HepG2 (cell line): ENCODE data around the gene ASH1L. TPM values are rescaled to one million over a fixed set of nuclear protein-coding genes. Genes with fewer than 3 reads are reported as not detected.
A peak's percentile ranks its signal among the peaks of the same experiment; 100 is the strongest.

Experiments used
- BCL3 ChIP-seq: sonication (generic); formaldehyde crosslinking; IDR thresholded peaks from 2 replicates; pipeline ENCODE4 v1.5.1; 2020; ENCODE audit warnings: mild to moderate bottlenecking, missing genetic modification reagents, moderate library complexity
- CCAR2 ChIP-seq: fragments of 200-400 bp; formaldehyde crosslinking; optimal IDR thresholded peaks from 2 replicates; pipeline ENCODE3; 2018; ENCODE audit warnings: low read depth, mild to moderate bottlenecking, low read length, moderate library complexity
- GABPA ChIP-seq, 2 experiments: IDR thresholded peaks; 2 replicates each; pipeline ENCODE4 v1.6.1; 2011 to 2016; ENCODE audit warnings: low read depth in 2 of 2, low read length in 1 of 2, missing biosample characterization in 1 of 2, missing genetic modification characterization in 1 of 2
- KLF13 ChIP-seq: sonication (generic); formaldehyde crosslinking; IDR thresholded peaks from 2 replicates; pipeline ENCODE4 v1.4.0; 2020; ENCODE audit warnings: mild to moderate bottlenecking, missing genetic modification reagents
- MED13 ChIP-seq: sonication (generic); formaldehyde crosslinking; IDR thresholded peaks from 2 replicates; pipeline ENCODE4 v1.5.0; 2020; ENCODE audit warnings: missing genetic modification reagents
- MED8 ChIP-seq: sonication (generic); formaldehyde crosslinking; IDR thresholded peaks from 2 replicates; pipeline ENCODE4 v1.8.1; 2023; ENCODE audit warnings: mild to moderate bottlenecking, missing genetic modification reagents; ENCODE audit not compliant: insufficient replicate concordance
- MEIS1 ChIP-seq: sonication (generic); formaldehyde crosslinking; IDR thresholded peaks from 2 replicates; pipeline ENCODE4 v1.9.0; 2021; ENCODE audit warnings: mild to moderate bottlenecking, missing genetic modification reagents, moderate library complexity, borderline replicate concordance
- ONECUT2 ChIP-seq: sonication (generic); formaldehyde crosslinking; IDR thresholded peaks from 2 replicates; pipeline ENCODE4 v1.4.0; 2020; ENCODE audit warnings: missing genetic modification reagents
- SALL1 ChIP-seq: sonication (generic); formaldehyde crosslinking; IDR thresholded peaks from 2 replicates; pipeline ENCODE4 v1.8.0; 2022; ENCODE audit warnings: mild to moderate bottlenecking, missing genetic modification reagents
- SNRNP70 ChIP-seq: fragments of 200-400 bp; formaldehyde crosslinking; IDR thresholded peaks from 2 replicates; pipeline ENCODE4 v1.6.1; 2017; ENCODE audit warnings: mild to moderate bottlenecking, low read depth, low read length, moderate library complexity
- TOPORS ChIP-seq: sonication (generic); formaldehyde crosslinking; IDR thresholded peaks from 2 replicates; pipeline ENCODE4 v1.8.0; 2023; ENCODE audit warnings: mild to moderate bottlenecking, missing genetic modification reagents
- ZBTB1 ChIP-seq: sonication (generic); formaldehyde crosslinking; IDR thresholded peaks from 2 replicates; pipeline ENCODE4 v1.4.0; 2020; ENCODE audit warnings: missing genetic modification reagents, borderline replicate concordance
- ZFP36L1 ChIP-seq: sonication (generic); formaldehyde crosslinking; IDR thresholded peaks from 2 replicates; pipeline ENCODE4 v1.8.0; 2022; ENCODE audit warnings: mild to moderate bottlenecking, missing genetic modification reagents, moderate library complexity
- ZGPAT ChIP-seq: IDR thresholded peaks from 2 replicates; pipeline ENCODE4 v1.6.1; 2016; ENCODE audit warnings: mild to moderate bottlenecking
- ZNF343 ChIP-seq: sonication (generic); formaldehyde crosslinking; IDR thresholded peaks from 2 replicates; pipeline ENCODE4 v1.4.0; 2020; ENCODE audit warnings: mild to moderate bottlenecking, missing genetic modification reagents
- ZNF607 ChIP-seq: sonication (generic); formaldehyde crosslinking; IDR thresholded peaks from 2 replicates; pipeline ENCODE4 v1.5.1; 2020; ENCODE audit warnings: missing genetic modification reagents, mild to moderate bottlenecking, borderline replicate concordance
- ZNF737 ChIP-seq: sonication (generic); formaldehyde crosslinking; IDR thresholded peaks from 2 replicates; pipeline ENCODE4 v1.5.0; 2020; ENCODE audit warnings: missing genetic modification reagents, mild to moderate bottlenecking, borderline replicate concordance
- polyA plus RNA-seq, 8 experiments: library from polyadenylated mRNA; depleted of rRNA in 3 of 8; stranded (reverse) in 7 of 8; unstranded in 1 of 8; fragments of >200 nt; fragmentation: Illumina TruSeq in 4 of 8; extraction: Trizol in 4 of 8; gene quantifications; 2 replicates each; pipeline versions ENCODE4 v1.2.1 to v1.2.3, GENCODE V29; 2011 to 2016; ENCODE audit warnings: low read depth in 4 of 8, missing spikeins in 1 of 8, mixed read lengths in 1 of 8; ENCODE audit not compliant: insufficient read depth in 1 of 8
- total RNA-seq, 5 experiments: library from RNA; depleted of rRNA; stranded (reverse); fragments of >200 nt; fragmentation: Illumina TruSeq; extraction: Trizol; gene quantifications; 2 replicates each; pipeline ENCODE4 v1.2.3, GENCODE V29; 2016; ENCODE audit warnings: low read depth in 1 of 5
- TF ChIP-seq, protein P1 (sequence below): IDR thresholded peaks from 2 replicates; pipeline ENCODE4 v1.6.1; 2016; ENCODE audit warnings: missing genetic modification reagents, missing compliant biosample characterization
- TF ChIP-seq, protein P2 (sequence below): sonication (generic); formaldehyde crosslinking; IDR thresholded peaks from 2 replicates; pipeline ENCODE4 v1.9.0; 2021; ENCODE audit warnings: missing genetic modification reagents, mild to moderate bottlenecking, borderline replicate concordance
- TF ChIP-seq, protein P3 (sequence below): sonication (generic); formaldehyde crosslinking; IDR thresholded peaks from 2 replicates; pipeline ENCODE4 v1.5.0; 2020; ENCODE audit warnings: mild to moderate bottlenecking, missing genetic modification reagents
- TF ChIP-seq, protein P4 (sequence below): sonication (generic); formaldehyde crosslinking; IDR thresholded peaks from 2 replicates; pipeline ENCODE4 v1.4.0; 2020; ENCODE audit warnings: mild to moderate bottlenecking, missing genetic modification reagents

The ASH1L gene
- total and polyA plus RNA-seq, 2 of the 13 experiments (the other 11 are each of a cell fraction or from before 2014, with no cell fraction given) = 10.2 to 15.3 TPM

- TF ChIP-seq MEIS1 (peak; percentile 95), MED13 (CRISPR knock-in tag) (no peak), ZNF737 (CRISPR knock-in tag) (no peak), ZBTB1 (no peak), ZNF343 (CRISPR knock-in tag) (no peak), GABPA (IDR thresholded peaks at IDR 0.05; ENCODE audit: low read depth, low read length) (no peak), GABPA (CRISPR knock-in tag; IDR thresholded peaks at IDR 0.05; ENCODE audit: low read depth) (peak; percentile 29; the same call in 1 of the 2 replicates), TOPORS (peak; percentile 60; the same call in 1 of the 2 replicates), KLF13 (no peak), ONECUT2 (CRISPR knock-in tag) (no peak), ZFP36L1 (CRISPR knock-in tag) (peak; percentile 83; the same call in 1 of the 2 replicates), BCL3 (CRISPR knock-in tag) (peak; percentile 97), SNRNP70 (no peak), ZGPAT (CRISPR knock-in tag) (peak; percentile 94), MED8 (CRISPR knock-in tag) (peak; percentile 47), SALL1 (peak; percentile 96), CCAR2 (no peak), ZNF607 (peak; percentile 94; the same call in 1 of the 2 replicates)
- TF ChIP-seq, protein P1, sequence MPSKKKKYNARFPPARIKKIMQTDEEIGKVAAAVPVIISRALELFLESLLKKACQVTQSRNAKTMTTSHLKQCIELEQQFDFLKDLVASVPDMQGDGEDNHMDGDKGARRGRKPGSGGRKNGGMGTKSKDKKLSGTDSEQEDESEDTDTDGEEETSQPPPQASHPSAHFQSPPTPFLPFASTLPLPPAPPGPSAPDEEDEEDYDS (CRISPR knock-in tag) = peak; percentile 95
- TF ChIP-seq, protein P2, sequence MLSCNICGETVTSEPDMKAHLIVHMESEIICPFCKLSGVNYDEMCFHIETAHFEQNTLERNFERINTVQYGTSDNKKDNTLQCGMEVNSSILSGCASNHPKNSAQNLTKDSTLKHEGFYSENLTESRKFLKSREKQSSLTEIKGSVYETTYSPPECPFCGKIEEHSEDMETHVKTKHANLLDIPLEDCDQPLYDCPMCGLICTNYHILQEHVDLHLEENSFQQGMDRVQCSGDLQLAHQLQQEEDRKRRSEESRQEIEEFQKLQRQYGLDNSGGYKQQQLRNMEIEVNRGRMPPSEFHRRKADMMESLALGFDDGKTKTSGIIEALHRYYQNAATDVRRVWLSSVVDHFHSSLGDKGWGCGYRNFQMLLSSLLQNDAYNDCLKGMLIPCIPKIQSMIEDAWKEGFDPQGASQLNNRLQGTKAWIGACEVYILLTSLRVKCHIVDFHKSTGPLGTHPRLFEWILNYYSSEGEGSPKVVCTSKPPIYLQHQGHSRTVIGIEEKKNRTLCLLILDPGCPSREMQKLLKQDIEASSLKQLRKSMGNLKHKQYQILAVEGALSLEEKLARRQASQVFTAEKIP (CRISPR knock-in tag) = no peak
- TF ChIP-seq, protein P3, sequence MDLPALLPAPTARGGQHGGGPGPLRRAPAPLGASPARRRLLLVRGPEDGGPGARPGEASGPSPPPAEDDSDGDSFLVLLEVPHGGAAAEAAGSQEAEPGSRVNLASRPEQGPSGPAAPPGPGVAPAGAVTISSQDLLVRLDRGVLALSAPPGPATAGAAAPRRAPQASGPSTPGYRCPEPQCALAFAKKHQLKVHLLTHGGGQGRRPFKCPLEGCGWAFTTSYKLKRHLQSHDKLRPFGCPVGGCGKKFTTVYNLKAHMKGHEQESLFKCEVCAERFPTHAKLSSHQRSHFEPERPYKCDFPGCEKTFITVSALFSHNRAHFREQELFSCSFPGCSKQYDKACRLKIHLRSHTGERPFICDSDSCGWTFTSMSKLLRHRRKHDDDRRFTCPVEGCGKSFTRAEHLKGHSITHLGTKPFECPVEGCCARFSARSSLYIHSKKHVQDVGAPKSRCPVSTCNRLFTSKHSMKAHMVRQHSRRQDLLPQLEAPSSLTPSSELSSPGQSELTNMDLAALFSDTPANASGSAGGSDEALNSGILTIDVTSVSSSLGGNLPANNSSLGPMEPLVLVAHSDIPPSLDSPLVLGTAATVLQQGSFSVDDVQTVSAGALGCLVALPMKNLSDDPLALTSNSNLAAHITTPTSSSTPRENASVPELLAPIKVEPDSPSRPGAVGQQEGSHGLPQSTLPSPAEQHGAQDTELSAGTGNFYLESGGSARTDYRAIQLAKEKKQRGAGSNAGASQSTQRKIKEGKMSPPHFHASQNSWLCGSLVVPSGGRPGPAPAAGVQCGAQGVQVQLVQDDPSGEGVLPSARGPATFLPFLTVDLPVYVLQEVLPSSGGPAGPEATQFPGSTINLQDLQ (CRISPR knock-in tag) = peak; percentile 39; the same call in 1 of the 2 replicates
- TF ChIP-seq, protein P4, sequence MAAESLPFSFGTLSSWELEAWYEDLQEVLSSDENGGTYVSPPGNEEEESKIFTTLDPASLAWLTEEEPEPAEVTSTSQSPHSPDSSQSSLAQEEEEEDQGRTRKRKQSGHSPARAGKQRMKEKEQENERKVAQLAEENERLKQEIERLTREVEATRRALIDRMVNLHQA (CRISPR knock-in tag) = no peak
These were observed 261.9 kb downstream of the ASH1L start (continued) for GRCh38 chr1:155300553-155301329.
